HG03045 (cell line): Measurements from ENCODE around the gene ACAD10.
A peak's percentile ranks its signal among the peaks of the same experiment; 100 is the strongest.

ENCODE experiments used
- ATAC-seq: cut with Tn5 transposase; IDR thresholded peaks from one replicate; pipeline ENCODE4 v1.9.1; 2021; ENCODE audit warnings: mild to moderate bottlenecking, moderate library complexity; ENCODE audit not compliant: unreplicated experiment

The ACAD10 gene

GRCh38 chr12:111773801-111774551, 88.1 kb downstream of the ACAD10 start:
- ATAC-seq, result no peak

- ATAC-seq, result peak; percentile 53
Measured at GRCh38 chr12:111775205-111776193, 89.6 kb downstream of the ACAD10 start.

- no peak for ATAC-seq
Measured at GRCh38 chr12:111776836-111777344, 91.0 kb downstream of the ACAD10 start.

- no peak for ATAC-seq
Measured at GRCh38 chr12:111777345-111778045, 91.6 kb downstream of the ACAD10 start.

GRCh38 chr12:111780166-111780565, 94.3 kb downstream of the ACAD10 start:
- ATAC-seq, result no peak

GRCh38 chr12:111780615-111781014, 94.8 kb downstream of the ACAD10 start:
- ATAC-seq, result no peak

- no peak for ATAC-seq
Measured at GRCh38 chr12:111781085-111781658, 95.3 kb downstream of the ACAD10 start.

- no peak for ATAC-seq
Measured at GRCh38 chr12:111783046-111783445, 97.2 kb downstream of the ACAD10 start.

- ATAC-seq, result no peak
Measured at GRCh38 chr12:111784953-111785352, 99.1 kb downstream of the ACAD10 start.

- no peak for ATAC-seq
Measured at GRCh38 chr12:111785651-111786050, 99.8 kb downstream of the ACAD10 start.

- ATAC-seq, result no peak
Measured at GRCh38 chr12:111788178-111788654, 102.4 kb downstream of the ACAD10 start.

- no peak for ATAC-seq
Measured at GRCh38 chr12:111789779-111790178, 103.9 kb downstream of the ACAD10 start.

GRCh38 chr12:111791507-111791906, 105.7 kb downstream of the ACAD10 start:
- no peak for ATAC-seq

GRCh38 chr12:111792155-111792855, 106.5 kb downstream of the ACAD10 start:
- ATAC-seq, result no peak

- ATAC-seq, result no peak
Measured at GRCh38 chr12:111792856-111793235, 107.0 kb downstream of the ACAD10 start.

- ATAC-seq, result no peak
Measured at GRCh38 chr12:111798182-111798581, 112.3 kb downstream of the ACAD10 start.

GRCh38 chr12:111799758-111800157, 113.9 kb downstream of the ACAD10 start:
- ATAC-seq, result no peak

GRCh38 chr12:111803038-111803626, 117.3 kb downstream of the ACAD10 start:
- no peak for ATAC-seq

- no peak for ATAC-seq
Measured at GRCh38 chr12:111803851-111804250, 118.0 kb downstream of the ACAD10 start.
